Raji (cell line): ENCODE measurements around the gene BEST1.

Source experiments
- POLR2A ChIP-seq: IDR thresholded peaks from 2 replicates; pipeline ENCODE4 v1.6.1; 2011; ENCODE audit warnings: low read depth, low read length, control low read depth; ENCODE audit not compliant: insufficient read depth

Gene BEST1

GRCh38 chr11:61974766-61975631 is 24.8 kb downstream of the BEST1 start:
- no peak for TF ChIP-seq POLR2A

GRCh38 chr11:61975638-61976419 is 25.7 kb downstream of the BEST1 start:
- TF ChIP-seq POLR2A = no peak

DNA sequence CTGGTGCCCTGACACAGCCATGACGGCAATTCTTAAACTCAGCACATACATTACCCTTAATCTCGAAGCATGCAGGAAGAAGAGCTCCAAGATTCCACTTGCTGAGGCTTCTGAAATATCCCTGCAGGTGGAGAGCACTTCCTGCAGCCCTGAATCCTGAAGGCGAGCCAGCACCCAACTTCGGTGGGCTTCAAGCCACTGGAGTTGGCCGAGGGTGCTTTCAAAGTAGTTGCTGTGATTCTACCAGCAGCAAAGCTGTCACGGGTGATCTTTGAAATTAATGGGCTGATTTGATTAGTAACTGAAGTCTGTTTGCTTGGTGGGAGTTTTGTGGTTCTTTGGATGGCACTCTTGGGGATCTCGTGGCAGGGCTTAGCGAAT is 26.3 kb downstream of the BEST1 start:
- no peak for TF ChIP-seq POLR2A

DNA sequence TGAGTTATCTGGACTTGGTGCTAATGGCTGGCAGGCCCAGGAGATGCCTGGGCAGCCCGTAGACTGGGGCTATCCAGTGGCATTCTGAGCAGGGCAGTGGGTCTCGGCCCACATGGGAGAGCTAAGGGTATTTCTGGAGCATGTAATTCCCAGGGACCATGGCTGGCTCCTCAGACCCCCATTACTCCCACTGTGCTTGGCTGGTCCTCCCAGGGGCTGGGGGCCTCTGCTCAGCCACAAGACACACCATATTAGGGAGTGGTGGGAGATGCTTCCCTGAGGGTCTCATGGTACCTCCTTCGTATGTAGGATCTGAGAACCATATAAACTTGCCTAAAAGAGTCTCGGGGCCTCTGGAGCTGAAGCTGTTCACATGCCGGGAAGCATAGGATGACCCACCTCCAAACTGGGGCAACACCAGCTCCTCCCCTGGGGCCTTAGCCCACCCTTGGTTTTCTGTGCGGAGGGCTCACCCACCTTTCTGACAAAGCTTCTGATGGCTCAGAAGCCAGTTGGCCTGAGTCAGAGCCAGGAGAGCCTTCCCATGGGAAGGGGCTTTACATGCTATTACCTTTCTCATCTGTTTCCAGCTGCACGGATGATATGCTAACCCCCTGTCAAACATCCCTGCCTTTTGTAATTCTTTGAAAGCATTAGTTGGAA is 26.8 kb downstream of the BEST1 start:
- no peak for TF ChIP-seq POLR2A

GRCh38 chr11:61978703-61979661 is 28.8 kb downstream of the BEST1 start:
- TF ChIP-seq POLR2A = no peak

GRCh38 chr11:61980783-61981541 is 30.8 kb downstream of the BEST1 start:
- TF ChIP-seq POLR2A = no peak

DNA sequence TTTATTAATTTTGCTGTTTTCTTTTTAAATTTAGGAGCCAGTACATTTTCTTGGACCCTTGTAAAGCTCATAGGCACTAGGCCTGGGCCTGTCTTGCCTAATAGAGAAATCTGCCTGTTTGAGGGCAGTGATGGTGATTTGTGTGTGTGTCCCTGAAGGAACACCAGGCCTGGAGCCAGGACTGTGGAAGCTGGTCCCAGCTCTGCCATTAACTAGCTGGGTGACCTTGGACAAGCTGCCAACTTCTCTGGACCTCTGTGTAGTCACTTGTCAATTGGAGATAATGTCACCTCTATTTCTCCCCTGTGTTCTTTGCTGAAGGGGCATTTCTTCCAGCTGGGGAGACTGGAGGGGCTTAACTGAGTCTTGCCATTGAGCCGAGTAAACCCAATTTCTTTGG is 33.3 kb downstream of the BEST1 start:
- no peak for TF ChIP-seq POLR2A

DNA sequence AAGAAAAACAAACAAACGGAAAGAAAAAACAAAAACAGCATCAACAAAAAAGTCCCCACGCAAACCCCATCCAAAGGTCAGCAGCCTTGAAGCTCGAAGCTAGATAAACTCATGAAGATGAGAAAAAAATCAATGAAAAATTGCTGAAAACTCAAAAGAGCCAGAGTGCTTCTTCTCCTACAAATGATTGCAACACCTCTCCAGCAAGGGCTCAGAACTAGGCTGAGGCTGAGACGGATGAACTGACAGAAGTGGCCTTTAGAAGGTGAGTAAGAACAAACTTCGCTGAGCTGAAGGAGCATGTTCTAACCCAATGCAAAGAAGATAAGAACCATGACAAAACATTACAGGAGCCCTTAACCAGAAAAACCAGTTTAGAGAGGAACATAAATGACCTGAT is 35.7 kb downstream of the BEST1 start:
- no peak for TF ChIP-seq POLR2A

DNA sequence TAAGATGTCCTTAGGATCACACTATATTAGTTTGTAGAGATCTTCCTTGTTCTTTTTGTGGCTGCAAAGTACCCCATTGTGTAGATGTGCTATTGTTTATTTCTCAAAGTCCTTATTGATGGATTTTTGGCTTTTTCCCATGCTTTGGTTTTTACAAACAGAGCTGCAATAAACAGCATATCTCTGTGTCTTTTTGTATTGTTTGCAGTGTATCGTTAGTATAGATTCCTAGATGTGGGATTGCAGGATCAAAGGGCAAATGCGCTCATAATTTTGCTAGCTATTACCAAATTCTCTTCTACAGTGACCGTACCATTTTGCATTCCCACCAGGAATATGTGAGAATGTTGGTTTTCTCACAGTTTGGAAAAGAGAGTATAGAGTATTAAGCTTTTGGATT is 44.8 kb downstream of the BEST1 start:
- TF ChIP-seq POLR2A = no peak

DNA sequence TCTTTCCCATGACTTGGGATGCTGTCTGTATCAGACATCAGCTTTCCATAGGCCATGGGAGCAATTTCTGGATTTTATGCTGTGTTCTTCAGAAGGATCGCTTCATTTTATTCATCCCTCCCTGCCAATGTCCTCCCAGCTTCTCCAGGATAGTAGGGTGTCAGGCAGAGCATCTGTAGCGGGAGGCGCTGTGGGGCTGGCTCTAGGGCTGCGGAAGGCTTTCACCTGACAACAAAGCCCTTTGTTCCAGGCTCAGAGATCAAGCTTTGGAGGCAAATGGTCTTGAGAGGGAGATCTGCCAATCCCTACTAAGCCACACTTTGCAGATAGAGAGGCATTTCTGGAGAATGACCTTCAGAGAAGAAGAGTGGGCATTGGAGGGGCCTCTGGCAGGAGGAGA is 46.8 kb downstream of the BEST1 start:
- no peak for TF ChIP-seq POLR2A

- TF ChIP-seq POLR2A = no peak
These were observed 49.2 kb downstream of the BEST1 start for GRCh38 chr11:61999141-61999975.

- no peak for TF ChIP-seq POLR2A
These were observed 50.6 kb downstream of the BEST1 start for GRCh38 chr11:62000539-62001446.
